H9 (cell line): ENCODE results near the gene C1orf21. TPM values are rescaled to one million over a fixed set of nuclear protein-coding genes. Genes with fewer than 3 reads are reported as not detected.

Source experiments
- DNase-seq: peaks from one replicate; pipeline ENCODE4 v3.0.0-alpha.2; 2017
- H2AFZ ChIP-seq: one replicate; pipeline ENCODE4 v1.6.1; 2013; ENCODE audit warnings: mild to moderate bottlenecking, low read length, control low read depth, moderate library complexity
- H2AK5ac ChIP-seq: 2 replicates; pipeline ENCODE4 v1.6.1; 2013; ENCODE audit warnings: low read length, control low read depth, mixed read lengths; ENCODE audit not compliant: insufficient read length
- H2BK120ac ChIP-seq: one replicate; pipeline ENCODE4 v1.6.1; 2013; ENCODE audit warnings: low read depth, mild to moderate bottlenecking, low read length, control low read depth, inconsistent platforms; ENCODE audit not compliant: poor library complexity, severe bottlenecking
- H2BK12ac ChIP-seq: 2 replicates; pipeline ENCODE4 v1.6.1; 2013; ENCODE audit warnings: low read length, control low read depth, mixed read lengths, low read depth; ENCODE audit not compliant: insufficient read length
- H2BK15ac ChIP-seq: 2 replicates; pipeline ENCODE4 v1.6.1; 2013; ENCODE audit warnings: low read depth, low read length, control low read depth
- H2BK20ac ChIP-seq: one replicate; pipeline ENCODE4 v1.6.1; 2013; ENCODE audit warnings: low read depth, mild to moderate bottlenecking, low read length, control low read depth, inconsistent platforms; ENCODE audit not compliant: poor library complexity, severe bottlenecking
- H2BK5ac ChIP-seq: 2 replicates; pipeline ENCODE4 v1.6.1; 2013; ENCODE audit warnings: low read length, control low read depth, mixed read lengths; ENCODE audit not compliant: insufficient read length
- H3K14ac ChIP-seq: 2 replicates; pipeline ENCODE4 v1.6.1; 2013; ENCODE audit warnings: low read length, control low read depth; ENCODE audit not compliant: insufficient read depth
- H3K18ac ChIP-seq: 2 replicates; pipeline ENCODE4 v1.6.1; 2013; ENCODE audit warnings: low read depth, mild to moderate bottlenecking, mixed read lengths, low read length, control low read depth; ENCODE audit not compliant: insufficient read length
- H3K23ac ChIP-seq: 2 replicates; pipeline ENCODE4 v1.6.1; 2013; ENCODE audit warnings: low read length, control low read depth, mixed read lengths, low read depth; ENCODE audit not compliant: insufficient read length
- H3K23me2 ChIP-seq: 2 replicates; pipeline ENCODE4 v1.6.1; 2013; ENCODE audit warnings: low read depth, mild to moderate bottlenecking, mixed read lengths, low read length, control low read depth; ENCODE audit not compliant: insufficient read length, poor library complexity, severe bottlenecking
- H3K27ac ChIP-seq: 2 replicates; pipeline ENCODE4 v1.5.1; 2013; ENCODE audit warnings: low read length, control low read depth, mixed read lengths, low read depth; ENCODE audit not compliant: insufficient read length
- H3K27me3 ChIP-seq: 2 replicates; pipeline ENCODE4 v1.6.1; 2013; ENCODE audit warnings: low read length, control low read depth, inconsistent platforms; ENCODE audit not compliant: insufficient read depth
- H3K4ac ChIP-seq: 2 replicates; pipeline ENCODE4 v1.6.1; 2013; ENCODE audit warnings: low read depth, mild to moderate bottlenecking, control low read depth, inconsistent platforms, low read length, moderate library complexity
- H3K4me1 ChIP-seq: 2 replicates; pipeline ENCODE4 v1.6.1; 2013; ENCODE audit warnings: low read length, control low read depth, inconsistent platforms; ENCODE audit not compliant: insufficient read depth
- H3K4me2 ChIP-seq: 2 replicates; pipeline ENCODE4 v1.6.1; 2013; ENCODE audit warnings: low read length, control low read depth, mixed read lengths; ENCODE audit not compliant: insufficient read length, insufficient read depth
- H3K56ac ChIP-seq: 2 replicates; pipeline ENCODE4 v1.6.1; 2013; ENCODE audit warnings: low read depth, mild to moderate bottlenecking, mixed read lengths, low read length, control low read depth; ENCODE audit not compliant: insufficient read length
- H3K79me1 ChIP-seq: 2 replicates; pipeline ENCODE4 v1.6.1; 2013; ENCODE audit warnings: low read depth, mild to moderate bottlenecking, moderate library complexity, low read length, control low read depth, inconsistent platforms; ENCODE audit not compliant: insufficient read depth, poor library complexity, severe bottlenecking
- H3K79me2 ChIP-seq: 2 replicates; pipeline ENCODE4 v1.6.1; 2013; ENCODE audit warnings: low read length, control low read depth, inconsistent platforms; ENCODE audit not compliant: insufficient read depth
- H3K9ac ChIP-seq: 2 replicates; pipeline ENCODE4 v1.6.1; 2013; ENCODE audit warnings: low read length, control low read depth, mixed read lengths; ENCODE audit not compliant: insufficient read length; ENCODE audit errors: extremely low read depth
- H3K9me3 ChIP-seq: one replicate; pipeline ENCODE4 v1.6.1; 2013; ENCODE audit warnings: low read depth, low read length, inconsistent platforms; ENCODE audit not compliant: control insufficient read depth
- H3T11ph ChIP-seq: one replicate; pipeline ENCODE4 v1.6.1; 2013; ENCODE audit warnings: mild to moderate bottlenecking, low read length, control low read depth, inconsistent platforms
- H4K20me1 ChIP-seq: one replicate; pipeline ENCODE4 v1.6.1; 2013; ENCODE audit not compliant: control insufficient read depth, insufficient read length, insufficient read depth
- H4K5ac ChIP-seq: 2 replicates; pipeline ENCODE4 v1.6.1; 2013; ENCODE audit warnings: low read depth, mild to moderate bottlenecking, mixed read lengths, low read length, control low read depth; ENCODE audit not compliant: insufficient read length
- H4K8ac ChIP-seq: replicated peaks from 2 replicates; pipeline ENCODE4 v1.6.1; 2013; ENCODE audit warnings: low read length, control low read depth, mixed read lengths, low read depth; ENCODE audit not compliant: insufficient read length
- H4K91ac ChIP-seq: 2 replicates; pipeline ENCODE4 v1.6.1; 2013; ENCODE audit warnings: low read depth, mild to moderate bottlenecking, moderate library complexity, mixed read lengths, low read length, control low read depth; ENCODE audit not compliant: insufficient read length
- H3K27ac Mint-ChIP-seq, 3 experiments: 2 replicates in 2 of 3; 3 replicates in 1 of 3; pipeline ENCODE4 v1.8.0; 2020 to 2021; ENCODE audit warnings: mixed read lengths in 3 of 3, mild to moderate bottlenecking in 1 of 3, moderate library complexity in 1 of 3
- H3K27me3 Mint-ChIP-seq: 2 replicates; pipeline ENCODE4 v1.8.0; 2021; ENCODE audit warnings: low read depth, mild to moderate bottlenecking, moderate library complexity, mixed read lengths
- H3K36me3 Mint-ChIP-seq, 3 experiments: 2 replicates in 2 of 3; 3 replicates in 1 of 3; pipeline ENCODE4 v1.8.0; 2020 to 2021; ENCODE audit warnings: low read depth in 3 of 3, mixed read lengths in 3 of 3; ENCODE audit not compliant: insufficient read depth in 1 of 3
- H3K4me1 Mint-ChIP-seq, 2 experiments: 2 replicates each; pipeline ENCODE4 v1.8.0; 2020; ENCODE audit warnings: mixed read lengths in 2 of 2
- H3K4me3 Mint-ChIP-seq, 2 experiments: 2 replicates in 1 of 2; 3 replicates in 1 of 2; pipeline ENCODE4 v1.8.0; 2020 to 2021; ENCODE audit warnings: mild to moderate bottlenecking in 2 of 2, mixed read lengths in 2 of 2, moderate library complexity in 1 of 2
- H3K9me3 Mint-ChIP-seq, 2 experiments: 2 replicates in 1 of 2; 3 replicates in 1 of 2; pipeline ENCODE4 v1.8.0; 2020; ENCODE audit warnings: mild to moderate bottlenecking in 2 of 2, mixed read lengths in 2 of 2, moderate library complexity in 1 of 2
- WGBS: extraction: QIAGEN DNeasy Blood & Tissue Kit; methylation state at CpG from one replicate; pipeline ENCODE4 v1.1.7; 2013; ENCODE audit warnings: missing lambda C conversion rate, low lambda C conversion rate, mixed read lengths; ENCODE audit not compliant: insufficient read length; ENCODE audit errors: extremely low coverage; 5-methylcytosine and 5-hydroxymethylcytosine counted together
- total RNA-seq: library from RNA; stranded (reverse); gene quantifications from 2 replicates; pipeline ENCODE4 v1.2.1, GENCODE V29; 2021
- TF ChIP-seq, protein P1 (sequence below): fragments of 200-600 bp; sonication (generic); conservative IDR thresholded peaks from 3 replicates; pipeline ENCODE4 v1.8.0; 2021; ENCODE audit warnings: antibody characterized with exemption, mild to moderate bottlenecking

Gene C1orf21
- total RNA-seq, 1 experiment from 2014 or later = 36.0 TPM

DNA sequence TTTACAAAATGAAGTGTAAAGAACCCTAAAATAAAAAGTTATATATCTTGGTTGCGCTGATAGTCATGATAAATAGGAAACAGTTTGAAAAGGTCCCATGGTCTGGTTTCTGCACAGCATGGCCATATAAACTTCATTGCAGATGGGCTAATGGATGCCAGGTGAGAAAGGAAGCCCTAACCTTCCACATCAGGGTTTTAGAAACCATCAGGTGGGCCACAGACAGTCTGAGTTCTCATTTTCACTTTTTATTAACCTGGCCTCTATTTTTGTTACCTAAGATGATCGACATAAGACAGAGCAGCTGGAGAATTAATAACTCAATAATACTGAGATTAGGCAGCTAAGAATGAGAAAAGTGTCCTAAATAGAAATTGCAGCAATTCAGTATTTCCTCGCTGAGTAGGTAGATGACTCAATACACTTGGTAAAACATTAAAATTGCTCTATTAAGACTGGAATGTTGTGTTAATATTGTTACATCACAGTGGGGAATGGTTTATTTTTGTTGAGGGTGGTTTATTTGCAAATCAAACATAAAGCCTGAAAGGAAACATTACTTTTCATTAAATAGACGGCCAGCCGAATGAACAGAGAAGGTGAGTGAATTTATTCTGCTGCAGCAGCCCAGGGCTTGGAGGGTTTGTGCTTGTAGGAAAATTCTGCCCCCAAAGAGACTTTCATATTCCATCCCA, 21.1 kb downstream of the C1orf21 start:
- 0 out of 2 replicates have a peak, but pooled peaks cover 1% of the 10 kb centered on the region for H3K4me1 ChIP-seq
- no CpG with 5 or more reads among the region's 5 CpGs for WGBS
- no peaks in the 10 kb centered on the region for H3K23me2 ChIP-seq
- Mint-ChIP-seq H3K9me3 (no peaks in the 10 kb centered on the region), H3K4me1 (peaks cover 41 to 61% of the 10 kb centered on the region in 2 experiments), H3K27me3 (no peaks in the 10 kb centered on the region), H3K27ac (peak overlapping the region in 2 of 3 experiments; percentile 21 to 83; a peak in 4 of 7 replicates), H3K4me3 (no peak overlapping the region; a peak in 1 of 5 replicates), H3K36me3 (peaks cover 0 to 2% (median 0%) of the 10 kb centered on the region in 3 experiments; a peak in 1 of 7 replicates)
- no peak overlapping the region for H3K9ac ChIP-seq
- H2BK120ac ChIP-seq = no peak overlapping the region
- H3K4me2 ChIP-seq = no peak overlapping the region
- H4K5ac ChIP-seq = no peak overlapping the region
- no peak for DNase-seq
- H2AFZ ChIP-seq = no peak overlapping the region
- H3K27me3 ChIP-seq = no peaks in the 10 kb centered on the region
- H4K20me1 ChIP-seq = no peaks in the 10 kb centered on the region
- no peaks in the 10 kb centered on the region for H3K9me3 ChIP-seq
- no peak overlapping the region for H2AK5ac ChIP-seq
- no peak overlapping the region for H3K56ac ChIP-seq
- H4K8ac ChIP-seq = no peak overlapping the region
- H3K18ac ChIP-seq = no peak overlapping the region
- no peak overlapping the region for H2BK12ac ChIP-seq
- H3K27ac ChIP-seq = no peak overlapping the region
- no peak overlapping the region for H4K91ac ChIP-seq
- no peak overlapping the region for H3K14ac ChIP-seq
- no peak overlapping the region for H3K23ac ChIP-seq
- H3K79me1 ChIP-seq = no peaks in the 10 kb centered on the region
- no peak overlapping the region for H3K4ac ChIP-seq
- no peak overlapping the region for H2BK5ac ChIP-seq
- no peak overlapping the region for H2BK20ac ChIP-seq
- no peak overlapping the region for H3T11ph ChIP-seq
- no peak overlapping the region for H2BK15ac ChIP-seq
- H3K79me2 ChIP-seq = no peaks in the 10 kb centered on the region
- TF ChIP-seq, protein P1, sequence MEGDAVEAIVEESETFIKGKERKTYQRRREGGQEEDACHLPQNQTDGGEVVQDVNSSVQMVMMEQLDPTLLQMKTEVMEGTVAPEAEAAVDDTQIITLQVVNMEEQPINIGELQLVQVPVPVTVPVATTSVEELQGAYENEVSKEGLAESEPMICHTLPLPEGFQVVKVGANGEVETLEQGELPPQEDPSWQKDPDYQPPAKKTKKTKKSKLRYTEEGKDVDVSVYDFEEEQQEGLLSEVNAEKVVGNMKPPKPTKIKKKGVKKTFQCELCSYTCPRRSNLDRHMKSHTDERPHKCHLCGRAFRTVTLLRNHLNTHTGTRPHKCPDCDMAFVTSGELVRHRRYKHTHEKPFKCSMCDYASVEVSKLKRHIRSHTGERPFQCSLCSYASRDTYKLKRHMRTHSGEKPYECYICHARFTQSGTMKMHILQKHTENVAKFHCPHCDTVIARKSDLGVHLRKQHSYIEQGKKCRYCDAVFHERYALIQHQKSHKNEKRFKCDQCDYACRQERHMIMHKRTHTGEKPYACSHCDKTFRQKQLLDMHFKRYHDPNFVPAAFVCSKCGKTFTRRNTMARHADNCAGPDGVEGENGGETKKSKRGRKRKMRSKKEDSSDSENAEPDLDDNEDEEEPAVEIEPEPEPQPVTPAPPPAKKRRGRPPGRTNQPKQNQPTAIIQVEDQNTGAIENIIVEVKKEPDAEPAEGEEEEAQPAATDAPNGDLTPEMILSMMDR = no peak
